CD4-positive, alpha-beta T cell treated with Interleukin-21 for 1 hour (primary cell): ENCODE data around the gene GAS2L3.
"Not testable (repeated sequence)": the region's sequence is repeated elsewhere in the genome, so short reads cannot be mapped to it uniquely, and the experiment has no call there.

Experiments used
- DNase-seq: peaks from one replicate; pipeline ENCODE4 v3.0.0-alpha.2; 2020

GAS2L3 gene

GRCh38 chr12:100576331-100577036 lies 3.0 kb downstream of the GAS2L3 start:
- DNase-seq: no peak

DNA sequence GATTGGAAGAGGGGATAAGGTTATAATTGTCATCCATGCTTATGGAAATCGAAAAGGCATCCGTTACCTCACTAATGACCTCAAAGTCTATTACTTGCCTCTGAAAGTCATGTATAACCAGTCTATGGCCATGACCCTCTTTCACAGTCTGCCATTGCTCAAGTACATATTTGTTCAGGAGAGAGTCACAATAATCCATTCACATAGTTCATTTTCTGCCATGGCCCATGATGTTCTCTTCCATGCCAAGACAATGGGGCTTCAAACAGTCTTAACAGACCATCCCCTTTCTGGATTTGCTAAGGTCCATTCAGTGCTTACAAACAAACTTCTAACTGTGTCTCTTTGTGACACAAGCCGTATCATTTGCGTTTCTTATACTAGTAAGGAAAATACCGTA lies 5.4 kb downstream of the GAS2L3 start:
- DNase-seq: no peak

DNA sequence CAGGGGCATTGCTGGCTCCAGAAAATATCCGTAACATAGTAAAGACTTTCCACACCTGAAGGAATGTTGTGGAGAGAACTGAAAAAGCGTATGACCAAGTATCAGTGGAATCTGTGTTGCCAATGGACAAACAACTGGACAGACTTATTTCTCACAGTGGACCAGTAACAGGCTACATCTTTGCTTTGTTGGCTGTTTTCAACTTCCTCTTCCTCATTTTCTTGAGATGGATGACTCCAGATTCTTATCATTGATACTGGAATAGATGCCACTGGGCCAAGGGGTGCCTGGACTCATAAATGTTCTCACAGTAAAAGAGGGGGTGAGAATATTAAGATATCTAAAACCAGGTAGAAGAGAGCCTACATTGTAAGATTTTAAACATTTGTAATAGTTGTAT lies 6.4 kb downstream of the GAS2L3 start:
- no peak for DNase-seq

DNA sequence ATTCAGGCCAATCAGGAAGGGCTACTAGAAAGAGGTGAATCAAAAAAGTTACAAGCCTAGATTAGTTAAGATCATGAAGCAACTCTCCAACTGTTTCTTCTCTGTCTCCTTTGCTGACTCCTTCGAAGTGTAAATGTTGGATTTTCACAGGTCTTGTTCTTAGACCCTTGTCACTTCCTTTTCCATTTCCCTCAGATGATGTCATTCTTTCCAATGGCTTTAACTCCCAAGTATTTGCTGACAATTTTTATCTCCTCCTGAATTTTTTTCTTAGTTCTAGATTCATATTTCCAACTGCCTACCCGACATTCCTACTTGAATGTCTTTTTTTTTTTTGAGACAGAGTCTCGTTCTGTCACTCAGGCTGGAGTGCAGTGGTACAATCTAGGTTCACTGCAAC lies 10.8 kb downstream of the GAS2L3 start:
- no peak for DNase-seq

DNA sequence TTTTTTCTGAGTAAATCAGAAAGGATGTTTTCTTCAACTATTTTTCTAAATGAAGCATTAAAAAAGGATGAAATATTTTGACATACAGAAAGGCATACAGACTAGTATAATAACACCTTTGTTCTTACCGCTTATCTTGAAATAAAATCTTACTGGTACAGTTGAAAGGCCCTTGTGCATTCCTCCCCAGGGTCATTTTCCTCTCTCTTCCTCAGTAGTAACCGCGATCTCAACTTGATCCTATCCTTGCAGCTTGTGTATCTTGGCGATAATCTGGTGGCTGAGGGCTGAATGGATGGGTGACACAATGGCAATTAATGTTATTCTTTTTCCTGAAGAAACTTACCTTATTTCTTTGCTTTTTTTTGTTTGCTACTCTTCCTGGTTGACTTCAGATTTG lies 18.5 kb downstream of the GAS2L3 start:
- no peak for DNase-seq

DNA sequence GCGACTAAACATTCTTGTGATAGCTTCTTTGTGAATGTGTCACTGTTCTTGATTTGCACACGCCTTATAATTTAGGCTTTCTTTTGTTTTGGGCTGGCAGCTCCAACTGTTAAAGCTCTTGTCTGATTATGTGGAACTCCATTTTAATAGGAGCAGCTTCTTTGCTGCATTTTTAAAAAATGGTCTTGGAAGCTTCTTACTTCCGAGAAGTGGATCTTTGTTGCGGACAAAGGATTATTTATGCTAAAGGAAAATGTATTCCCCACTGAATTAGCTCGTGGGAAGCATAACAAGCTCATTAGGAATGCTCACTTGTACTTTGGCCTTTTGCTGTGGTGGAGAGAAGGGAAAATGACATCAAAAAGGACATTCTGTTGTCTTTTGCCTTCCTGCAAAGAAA lies 20.0 kb downstream of the GAS2L3 start:
- no peak for DNase-seq

- DNase-seq: no peak
These were observed 28.1 kb downstream of the GAS2L3 start for GRCh38 chr12:100601626-100602025.

DNA sequence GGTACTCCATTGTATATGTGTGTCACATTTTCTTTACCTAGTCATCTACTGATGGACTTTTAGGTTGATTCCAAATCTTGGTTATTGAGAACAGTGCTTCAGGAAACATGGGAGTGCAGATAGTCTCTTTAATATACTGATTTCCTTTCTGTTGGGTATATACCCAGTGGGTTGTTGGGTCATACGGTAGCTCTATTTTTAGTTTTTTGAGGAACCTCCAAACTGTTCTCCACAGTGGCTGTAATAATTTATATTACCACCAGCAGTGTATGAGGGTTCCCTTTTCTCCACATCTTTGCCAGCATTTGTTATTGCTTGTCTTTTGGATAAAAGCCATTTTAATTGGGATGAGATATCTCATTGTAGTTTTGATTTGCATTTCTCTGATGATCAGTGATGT lies 29.5 kb downstream of the GAS2L3 start:
- not testable (repeated sequence) for DNase-seq

GRCh38 chr12:100608776-100609175 lies 35.3 kb downstream of the GAS2L3 start:
- no peak for DNase-seq

DNA sequence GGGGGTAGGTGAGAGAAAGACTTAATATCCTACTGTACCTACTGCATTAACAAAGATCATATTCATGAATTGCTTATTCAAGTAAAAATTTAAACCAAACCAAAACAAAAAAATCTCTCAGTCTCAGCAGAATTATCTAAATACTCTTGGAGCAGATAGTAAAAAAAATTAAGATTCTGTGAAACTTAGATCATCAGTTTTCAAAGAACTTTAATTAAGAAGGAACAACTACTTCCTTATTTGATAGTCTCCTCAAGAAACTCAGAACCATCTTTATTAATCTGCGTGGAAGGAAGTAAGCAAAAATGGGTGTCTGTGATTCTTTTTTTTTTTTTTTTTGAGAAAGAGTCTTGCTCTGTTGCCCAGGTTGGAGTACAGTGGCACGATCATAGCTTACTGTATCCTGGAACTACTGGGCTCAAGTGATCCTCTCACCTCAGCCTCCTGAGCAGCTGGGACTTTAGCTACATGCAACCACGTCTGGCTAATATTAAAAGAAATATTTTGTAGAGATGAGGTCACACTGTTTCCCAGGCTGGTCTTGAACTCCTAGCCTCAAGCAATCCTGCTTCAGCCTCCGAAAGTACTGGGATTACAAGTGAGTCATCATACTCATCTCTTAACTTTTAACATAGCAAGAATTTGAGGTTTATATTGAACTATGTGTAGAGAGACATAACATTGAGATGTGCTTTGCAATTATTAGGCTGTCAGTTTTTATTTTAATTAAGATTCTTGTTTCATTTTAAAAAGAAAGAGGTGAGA lies 37.4 kb downstream of the GAS2L3 start:
- no peak for DNase-seq

DNA sequence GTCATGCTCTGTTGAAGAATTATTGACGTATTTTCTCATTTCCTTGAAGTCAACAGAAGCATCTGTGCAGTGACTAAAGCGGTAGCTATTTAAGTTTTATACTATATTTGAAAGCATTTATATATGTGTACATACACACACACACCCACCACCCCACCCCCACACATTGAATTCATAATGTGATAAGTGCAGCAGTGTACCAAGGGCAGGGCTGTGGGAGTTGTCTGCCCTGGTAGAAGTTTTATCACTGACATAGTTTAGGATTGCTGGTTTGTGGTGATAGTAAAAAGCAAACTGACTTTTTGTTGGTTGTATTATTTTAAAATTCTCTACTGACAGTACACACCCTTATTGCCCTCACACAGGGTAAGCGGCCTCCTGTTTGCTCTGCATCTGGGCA lies 39.1 kb downstream of the GAS2L3 start:
- no peak for DNase-seq

DNA sequence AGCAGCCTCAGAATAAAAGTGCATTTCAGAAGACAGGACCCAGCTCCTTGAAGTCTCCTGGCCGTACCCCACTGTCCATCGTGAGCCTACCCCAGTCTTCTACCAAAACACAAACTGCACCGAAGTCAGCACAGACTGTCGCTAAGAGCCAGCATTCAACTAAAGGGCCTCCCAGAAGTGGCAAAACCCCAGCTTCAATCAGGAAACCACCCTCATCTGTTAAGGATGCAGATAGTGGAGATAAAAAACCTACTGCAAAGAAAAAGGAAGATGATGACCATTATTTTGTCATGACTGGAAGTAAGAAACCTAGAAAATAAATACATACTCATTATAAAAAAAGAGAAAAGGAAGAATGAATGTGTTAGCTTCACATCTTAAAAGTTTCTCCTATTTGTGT lies 51.1 kb downstream of the GAS2L3 start:
- no peak for DNase-seq

GRCh38 chr12:100632445-100632892 lies 59.0 kb downstream of the GAS2L3 start:
- no peak for DNase-seq

DNA sequence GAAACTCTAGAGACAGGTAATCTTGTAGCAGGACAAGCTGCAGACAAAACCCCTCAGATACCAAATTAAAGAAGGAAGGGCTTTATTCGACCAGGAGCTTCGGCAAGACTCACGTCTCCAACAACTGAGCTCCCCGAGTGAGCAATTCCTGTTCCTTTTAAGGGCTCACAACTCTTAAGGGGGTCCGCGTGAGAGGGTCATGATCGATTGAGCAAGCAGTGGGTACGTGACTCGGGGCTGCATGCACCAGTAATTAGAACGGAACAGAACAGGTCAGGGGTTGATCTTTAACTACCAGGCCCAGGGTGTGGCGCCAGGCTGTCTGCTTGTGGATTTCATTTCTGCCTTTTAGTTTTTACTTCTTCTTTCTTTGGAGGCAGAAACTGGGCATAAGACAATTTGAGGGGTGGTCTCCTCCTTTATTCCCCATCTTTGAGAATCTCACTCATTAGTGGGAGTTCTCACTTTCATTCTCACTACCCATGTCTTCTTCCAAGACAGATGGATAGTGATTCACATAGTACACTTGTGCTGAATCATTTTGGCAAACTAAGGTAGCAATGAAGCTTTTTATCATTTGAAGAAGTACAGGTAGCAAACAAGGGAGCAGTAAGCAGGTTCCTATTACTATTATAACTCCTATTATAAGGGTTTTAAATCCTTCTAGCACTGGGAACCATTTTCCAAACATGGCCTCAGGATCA lies 59.8 kb downstream of the GAS2L3 start:
- not testable (repeated sequence) for DNase-seq

DNA sequence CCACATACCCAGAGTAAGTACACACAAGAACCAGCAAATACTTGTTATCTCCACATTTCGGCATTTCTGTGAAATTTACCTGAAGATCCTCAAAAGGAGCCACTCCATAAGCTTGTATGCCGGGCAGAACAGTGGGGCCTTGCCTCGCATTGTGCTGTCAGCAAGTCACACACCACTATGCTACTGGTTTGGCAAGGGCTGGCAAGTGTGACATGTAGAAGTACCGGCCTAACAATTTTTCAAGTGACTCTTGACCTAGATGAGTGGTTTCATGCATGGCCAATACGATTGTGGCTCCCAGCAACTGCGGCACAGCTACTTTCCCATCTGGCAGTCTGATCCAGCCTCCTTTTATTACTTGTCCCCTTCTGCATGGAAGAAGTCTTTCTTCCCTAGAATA lies 69.8 kb downstream of the GAS2L3 start:
- no peak for DNase-seq

- DNase-seq: no peak
These were observed 73.4 kb downstream of the GAS2L3 start for GRCh38 chr12:100646896-100647295.

DNA sequence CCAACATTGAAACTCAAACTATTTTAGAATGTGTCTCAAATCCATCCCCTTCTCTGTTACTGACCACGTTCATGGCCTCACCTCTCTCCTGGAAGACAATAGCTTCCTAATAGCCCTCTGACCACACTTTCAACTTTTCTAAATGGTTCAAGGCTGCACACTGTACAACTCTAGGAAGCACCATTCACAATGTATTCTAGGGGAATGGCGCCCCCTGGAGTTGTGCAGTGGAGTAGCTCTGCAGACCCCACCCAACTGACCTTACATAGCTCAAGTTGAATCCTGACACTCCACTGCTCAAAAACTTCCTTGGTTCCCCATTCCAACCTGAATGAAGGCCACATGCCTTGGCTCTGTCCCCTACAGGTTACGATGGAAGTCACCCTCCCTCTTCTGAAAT lies 77.6 kb downstream of the GAS2L3 start:
- DNase-seq: no peak

DNA sequence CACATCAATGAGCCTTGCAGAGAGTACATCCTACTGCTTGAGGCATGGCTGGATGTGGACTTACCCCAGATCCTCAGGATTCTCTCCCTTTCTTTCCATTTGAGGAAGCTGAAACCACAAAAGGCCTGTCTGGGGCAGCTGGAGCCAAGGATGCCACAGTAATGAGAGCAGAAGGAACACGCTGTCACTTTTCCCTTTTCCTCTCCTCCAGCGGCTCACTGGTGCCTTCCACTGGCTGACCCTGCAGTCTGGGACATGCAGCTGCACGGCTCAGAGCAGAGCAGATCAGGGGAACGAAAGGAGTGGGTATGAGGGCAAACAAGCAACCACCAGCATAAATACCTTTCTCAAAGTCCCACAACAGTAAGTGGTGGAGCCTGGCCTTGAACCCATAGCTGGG lies 78.2 kb downstream of the GAS2L3 start:
- no peak for DNase-seq

DNA sequence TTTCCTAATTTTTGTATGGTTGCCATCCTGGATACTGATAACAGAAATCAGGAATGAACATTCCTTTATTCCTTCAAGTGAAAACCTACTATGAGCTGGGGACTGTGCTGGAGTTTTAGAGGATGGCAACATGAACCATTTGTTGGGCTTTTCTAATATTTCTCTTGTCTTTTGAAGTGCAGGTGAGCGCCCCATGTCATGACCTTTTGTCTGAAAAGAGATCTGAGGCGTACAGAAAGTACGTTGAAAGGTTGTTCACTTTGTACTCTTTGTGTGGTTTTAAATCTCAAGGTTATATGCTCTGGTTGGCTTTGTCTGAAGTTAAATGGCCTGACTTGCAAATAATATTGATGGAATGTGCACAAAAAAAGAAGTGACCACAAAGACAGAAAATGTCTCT lies 79.0 kb downstream of the GAS2L3 start:
- DNase-seq: no peak

- no peak for DNase-seq
These were observed 82.7 kb downstream of the GAS2L3 start for GRCh38 chr12:100656141-100656540.

- DNase-seq: no peak
These were observed 83.4 kb downstream of the GAS2L3 start for GRCh38 chr12:100656856-100657255.

GRCh38 chr12:100661300-100661951 lies 87.9 kb downstream of the GAS2L3 start:
- no peak for DNase-seq

- no peak for DNase-seq
These were observed 93.1 kb downstream of the GAS2L3 start for GRCh38 chr12:100666588-100666987.
